AG04449 (cell line): ENCODE data around the gene PIP5KL1.
A peak's percentile ranks its signal among the peaks of the same experiment; 100 is the strongest.

Experiments used
- CTCF ChIA-PET: fragments of 350-600 bp; formaldehyde crosslinking; extraction: SDS; loops from one replicate; lab custom pipeline; 2021; ENCODE audit warnings: antibody characterized with exemption; lab: Yijun Ruan, JAX
- POLR2A ChIA-PET: fragments of 400-600, 350-600 bp; formaldehyde crosslinking; extraction: SDS; loops from one replicate; lab custom pipeline; 2020; ENCODE audit warnings: antibody characterized with exemption, inconsistent platforms; lab: Yijun Ruan, JAX
- DNase-seq: peaks from one replicate; pipeline ENCODE4 v3.0.0-alpha.2; 2010; ENCODE audit warnings: low read depth, low spot score
- H3K4me3 ChIP-seq: 2 replicates; pipeline ENCODE4 v1.5.1; 2011; ENCODE audit warnings: low read depth, mild to moderate bottlenecking, control low read depth, low read length
- TF ChIP-seq, protein P1 (sequence below): IDR thresholded peaks from one replicate; pipeline ENCODE4 v1.5.1; 2011; ENCODE audit warnings: mild to moderate bottlenecking, moderate library complexity, low read length, control low read depth, inconsistent platforms; ENCODE audit not compliant: insufficient read depth; ENCODE audit errors: missing control alignments

PIP5KL1 gene

DNA sequence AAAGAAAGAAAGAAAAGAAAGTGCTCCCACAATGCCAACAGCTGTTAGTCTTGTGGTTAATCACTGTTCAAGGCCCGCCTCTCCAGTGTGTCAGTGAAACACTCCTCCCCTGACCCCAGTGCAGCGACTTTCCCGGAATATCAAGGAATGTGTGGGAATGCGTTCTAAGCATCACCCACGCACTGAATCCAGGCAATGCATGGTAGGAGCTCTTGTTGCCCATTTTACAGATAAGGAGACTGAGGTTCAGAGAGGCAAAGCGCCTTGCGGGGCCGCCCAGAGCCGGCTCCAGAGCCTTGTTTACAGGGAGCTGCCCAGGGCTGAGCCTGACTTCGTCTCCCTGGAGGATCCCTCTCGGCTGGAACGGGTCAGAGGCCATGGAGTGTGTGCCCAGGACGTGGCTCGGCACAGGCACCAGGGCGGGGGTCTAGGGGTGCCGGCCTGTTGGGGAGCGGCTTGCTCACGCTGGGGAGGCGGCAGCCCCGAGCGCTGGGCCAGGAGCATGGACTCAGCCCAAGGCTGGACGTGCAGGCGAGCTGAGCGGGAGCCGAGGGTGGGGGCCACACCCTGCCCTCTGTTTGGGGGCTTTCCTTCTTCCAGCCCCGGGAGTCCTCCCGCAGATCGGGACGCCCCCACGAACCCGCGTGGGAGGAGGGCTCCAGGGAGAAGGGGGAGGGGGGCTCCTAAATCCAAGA is 32.0 kb downstream of the PIP5KL1 start:
- TF ChIP-seq, protein P1, sequence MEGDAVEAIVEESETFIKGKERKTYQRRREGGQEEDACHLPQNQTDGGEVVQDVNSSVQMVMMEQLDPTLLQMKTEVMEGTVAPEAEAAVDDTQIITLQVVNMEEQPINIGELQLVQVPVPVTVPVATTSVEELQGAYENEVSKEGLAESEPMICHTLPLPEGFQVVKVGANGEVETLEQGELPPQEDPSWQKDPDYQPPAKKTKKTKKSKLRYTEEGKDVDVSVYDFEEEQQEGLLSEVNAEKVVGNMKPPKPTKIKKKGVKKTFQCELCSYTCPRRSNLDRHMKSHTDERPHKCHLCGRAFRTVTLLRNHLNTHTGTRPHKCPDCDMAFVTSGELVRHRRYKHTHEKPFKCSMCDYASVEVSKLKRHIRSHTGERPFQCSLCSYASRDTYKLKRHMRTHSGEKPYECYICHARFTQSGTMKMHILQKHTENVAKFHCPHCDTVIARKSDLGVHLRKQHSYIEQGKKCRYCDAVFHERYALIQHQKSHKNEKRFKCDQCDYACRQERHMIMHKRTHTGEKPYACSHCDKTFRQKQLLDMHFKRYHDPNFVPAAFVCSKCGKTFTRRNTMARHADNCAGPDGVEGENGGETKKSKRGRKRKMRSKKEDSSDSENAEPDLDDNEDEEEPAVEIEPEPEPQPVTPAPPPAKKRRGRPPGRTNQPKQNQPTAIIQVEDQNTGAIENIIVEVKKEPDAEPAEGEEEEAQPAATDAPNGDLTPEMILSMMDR, result no peak
- ChIA-PET CTCF (interaction anchor here (0.8 to 5.2 kb wide), 9 partner anchors 9 to 219 kb away, joined by 3 to 22 read pairs (median 4); partner anchors contain the start of gene ST6GALNAC4), POLR2A (interaction anchor here (0.5 to 1.6 kb wide), 7 partner anchors 9 to 328 kb away, joined by 3 to 5 read pairs (median 3); partner anchors contain the start of gene ST6GALNAC4)
- DNase-seq, result peak; percentile 67
- H3K4me3 ChIP-seq, result peak overlapping the region; percentile 85

DNA sequence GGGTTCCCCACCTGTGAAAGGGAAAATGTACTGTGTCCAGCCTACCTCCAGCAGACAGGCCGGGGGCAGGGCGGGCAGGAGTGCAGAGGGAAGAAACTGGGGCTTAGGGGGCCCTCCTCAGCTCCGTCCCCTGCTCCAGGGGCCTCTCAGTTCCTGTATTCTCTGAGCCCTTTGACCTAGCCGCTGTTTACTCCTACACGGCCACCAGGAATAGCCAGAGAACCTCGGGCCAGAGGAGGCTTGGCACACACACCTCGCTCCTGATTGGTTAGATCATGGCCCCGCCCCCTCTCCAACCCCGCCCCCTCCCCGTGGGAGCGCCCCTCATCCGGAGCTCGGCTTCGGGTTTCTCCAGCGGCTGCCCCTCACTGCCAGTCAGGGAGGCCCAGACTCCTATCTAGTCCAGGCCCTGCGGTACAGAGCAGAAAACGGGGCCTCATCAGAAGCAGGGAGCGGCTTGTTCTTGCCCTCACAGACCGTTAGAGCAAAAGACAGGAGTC is 33.3 kb downstream of the PIP5KL1 start:
- CTCF ChIA-PET, result interaction anchor here (0.9 to 5.2 kb wide), 7 partner anchors 10 to 220 kb away, joined by 3 to 22 read pairs (median 4); partner anchors contain the start of genes ST6GALNAC4 and TOR2A
- DNase-seq, result no peak
- POLR2A ChIA-PET, result no interaction called here
- H3K4me3 ChIP-seq, result peak overlapping the region; percentile 20; the same call in 1 of the 2 replicates
- TF ChIP-seq, protein P1, result no peak

DNA sequence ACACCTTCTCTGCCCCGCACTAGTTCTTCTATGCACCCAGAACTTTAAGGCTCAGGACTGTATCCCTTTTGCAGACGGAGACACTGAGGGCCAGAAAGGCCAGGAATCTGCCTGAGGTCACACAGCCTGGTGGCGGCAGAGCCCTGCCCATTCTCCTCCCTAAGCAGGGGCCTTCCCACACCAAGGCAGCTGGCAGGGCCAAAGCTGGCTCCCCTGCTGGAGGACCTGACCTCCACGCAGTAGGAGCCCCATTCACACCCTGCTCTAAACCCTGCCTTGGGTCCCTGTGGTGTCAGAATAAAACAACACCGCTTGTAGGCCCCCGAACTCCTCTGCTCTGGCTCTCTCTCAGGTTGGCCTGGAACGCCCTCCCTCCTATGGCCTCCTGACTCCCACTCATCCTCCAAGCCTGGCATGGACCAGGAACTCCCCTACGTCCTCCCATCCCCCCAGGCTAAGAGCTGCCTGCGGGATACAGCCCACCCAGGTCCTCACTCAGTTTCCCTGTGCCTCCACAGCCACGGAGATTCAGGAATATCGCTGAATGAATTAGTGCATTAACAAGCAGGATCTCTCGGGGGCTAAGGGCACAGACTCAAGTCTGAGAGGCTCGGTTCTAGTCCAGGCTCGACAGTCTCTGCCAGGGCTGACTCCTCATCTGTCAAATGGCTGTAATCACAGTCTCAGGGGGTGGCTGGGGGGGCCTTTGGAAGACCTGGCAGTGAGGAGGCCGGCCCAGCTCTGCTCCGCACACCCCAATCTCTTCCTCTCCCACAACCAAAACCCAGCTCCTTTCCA is 34.0 kb downstream of the PIP5KL1 start:
- POLR2A ChIA-PET, result no interaction called here
- no peak for DNase-seq
- CTCF ChIA-PET, result interaction anchor here (0.9 to 5.2 kb wide), 6 partner anchors 9 to 221 kb away, joined by 3 to 22 read pairs (median 6); partner anchors contain the start of gene TOR2A
- no peak overlapping the region for H3K4me3 ChIP-seq
- TF ChIP-seq, protein P1, result no peak

DNA sequence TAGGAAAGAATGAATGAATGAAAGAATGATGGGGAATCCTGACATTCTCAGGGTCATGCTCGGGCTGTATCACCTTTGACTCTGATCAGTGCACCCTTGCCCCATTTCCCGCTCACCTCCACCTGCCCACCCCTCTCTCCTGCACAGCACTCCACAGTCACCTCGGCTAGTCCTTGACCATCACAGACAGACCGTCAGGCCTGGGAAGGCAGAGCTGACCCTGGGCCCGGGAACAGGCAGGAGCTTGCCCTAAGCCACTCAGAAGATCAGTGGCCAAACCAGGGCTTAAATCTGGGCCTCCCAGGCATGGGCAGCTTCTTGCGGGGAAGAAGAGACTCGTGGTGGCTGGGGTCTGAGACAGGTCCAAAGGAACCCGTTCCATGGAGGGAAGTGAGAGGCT is 34.8 kb downstream of the PIP5KL1 start:
- TF ChIP-seq, protein P1, result no peak
- POLR2A ChIA-PET, result no interaction called here
- no peak for DNase-seq
- H3K4me3 ChIP-seq, result no peak overlapping the region
- CTCF ChIA-PET, result interaction anchor here (1.0 to 5.2 kb wide), 3 partner anchors 26 kb away, joined by 3 to 22 read pairs (median 7); no protein-coding TSS in a partner anchor

DNA sequence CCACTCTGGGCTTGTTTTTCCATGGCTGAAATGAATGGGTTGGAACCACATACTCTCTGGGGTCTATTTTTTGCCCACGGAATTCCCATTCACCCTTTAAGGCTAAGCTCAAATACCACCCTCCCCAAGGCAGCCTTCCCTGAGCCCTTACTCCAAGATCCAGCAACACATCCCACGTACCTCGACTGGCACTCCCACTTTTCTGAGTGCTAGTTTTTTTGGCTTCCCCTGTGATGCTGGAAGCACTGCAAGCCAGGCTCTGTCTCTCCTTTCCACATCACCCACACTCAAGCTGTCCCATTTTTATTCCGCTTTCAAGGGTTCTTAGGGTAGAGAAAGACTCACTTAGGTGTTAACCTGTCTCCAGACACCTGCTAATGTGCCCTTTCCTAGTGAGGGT is 37.2 kb downstream of the PIP5KL1 start:
- TF ChIP-seq, protein P1, result no peak
- CTCF ChIA-PET, result interaction anchor here (0.6 to 1.5 kb wide), 3 partner anchors 27 to 158 kb away, joined by 3 to 7 read pairs (median 3); partner anchors contain the start of gene TOR2A
- DNase-seq, result no peak
- H3K4me3 ChIP-seq, result no peak overlapping the region
- POLR2A ChIA-PET, result no interaction called here
